Mucosa of gallbladder (tissue), 1 donor: ENCODE measurements around the gene NADSYN1. TPM values are rescaled to one million over a fixed set of nuclear protein-coding genes. Genes with fewer than 3 reads are reported as not detected.

Experiments used
- DNase-seq: peaks from one replicate; pipeline ENCODE4 v3.0.0-alpha.2; 2020; ENCODE audit warnings: low spot score
- total RNA-seq: library from RNA; stranded (reverse); gene quantifications from one replicate; pipeline ENCODE4 v1.2.1, GENCODE V29; 2021
- donor health status: DM: no; HTN: no; CAD: no.

Gene NADSYN1
- total RNA-seq, 1 donor from 2014 or later: 121 TPM

- DNase-seq: no peak
Observed at GRCh38 chr11:71450939-71451338, 2.1 kb upstream of the NADSYN1 start.

GRCh38 chr11:71451596-71452198, 1.3 kb upstream of the NADSYN1 start:
- DNase-seq: no peak

- peak; percentile 63 for DNase-seq
Observed at GRCh38 chr11:71452199-71453036, 585 bp upstream of the NADSYN1 start.

GRCh38 chr11:71453918-71454304, 908 bp downstream of the NADSYN1 start:
- no peak for DNase-seq

GRCh38 chr11:71454470-71455113, 1.6 kb downstream of the NADSYN1 start:
- DNase-seq: peak; percentile 21

GRCh38 chr11:71456294-71456693, 3.3 kb downstream of the NADSYN1 start:
- DNase-seq: no peak

GRCh38 chr11:71456831-71457230, 3.8 kb downstream of the NADSYN1 start:
- DNase-seq: no peak

GRCh38 chr11:71458146-71459070, 5.4 kb downstream of the NADSYN1 start:
- no peak for DNase-seq

GRCh38 chr11:71459076-71459766, 6.2 kb downstream of the NADSYN1 start:
- no peak for DNase-seq

GRCh38 chr11:71459767-71460320, 6.8 kb downstream of the NADSYN1 start:
- DNase-seq: no peak

- DNase-seq: no peak
Observed at GRCh38 chr11:71461696-71462095, 8.7 kb downstream of the NADSYN1 start.

GRCh38 chr11:71462726-71463125, 9.7 kb downstream of the NADSYN1 start:
- DNase-seq: no peak

GRCh38 chr11:71463331-71464211, 10.6 kb downstream of the NADSYN1 start:
- DNase-seq: no peak

GRCh38 chr11:71465054-71465453, 12.1 kb downstream of the NADSYN1 start:
- no peak for DNase-seq

- DNase-seq: no peak
Observed at GRCh38 chr11:71466358-71466757, 13.4 kb downstream of the NADSYN1 start.

GRCh38 chr11:71467164-71467563, 14.2 kb downstream of the NADSYN1 start:
- no peak for DNase-seq

- DNase-seq: no peak
Observed at GRCh38 chr11:71470946-71471345, 17.9 kb downstream of the NADSYN1 start.

GRCh38 chr11:71472357-71472885, 19.4 kb downstream of the NADSYN1 start:
- DNase-seq: no peak
